HG03095 (cell line): ENCODE measurements around the gene CUX1.

Experiments used
- ATAC-seq: cut with Tn5 transposase; IDR thresholded peaks from one replicate; pipeline ENCODE4 v1.9.1; 2021; ENCODE audit warnings: moderate library complexity; ENCODE audit not compliant: unreplicated experiment

Gene CUX1

DNA sequence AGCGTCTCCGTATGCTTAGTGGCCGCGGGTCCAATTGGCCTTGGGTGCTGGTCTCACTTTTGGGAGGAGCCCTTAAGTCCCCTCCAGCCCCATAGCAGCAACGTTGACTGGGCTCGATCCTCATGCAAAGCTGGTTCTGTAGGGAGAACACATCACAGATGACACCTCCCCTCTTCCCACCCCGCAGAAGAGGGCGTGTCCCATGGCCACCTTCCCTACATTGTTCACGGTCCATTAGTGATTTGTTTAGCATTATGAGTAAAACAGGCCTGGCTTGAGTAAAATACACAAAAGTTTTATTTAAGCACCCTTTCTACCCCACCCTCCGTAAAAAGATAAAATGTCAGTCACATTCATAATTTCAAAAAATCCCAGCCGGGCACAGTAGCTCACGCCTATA lies 380.2 kb downstream of the CUX1 start:
- no peak for ATAC-seq

DNA sequence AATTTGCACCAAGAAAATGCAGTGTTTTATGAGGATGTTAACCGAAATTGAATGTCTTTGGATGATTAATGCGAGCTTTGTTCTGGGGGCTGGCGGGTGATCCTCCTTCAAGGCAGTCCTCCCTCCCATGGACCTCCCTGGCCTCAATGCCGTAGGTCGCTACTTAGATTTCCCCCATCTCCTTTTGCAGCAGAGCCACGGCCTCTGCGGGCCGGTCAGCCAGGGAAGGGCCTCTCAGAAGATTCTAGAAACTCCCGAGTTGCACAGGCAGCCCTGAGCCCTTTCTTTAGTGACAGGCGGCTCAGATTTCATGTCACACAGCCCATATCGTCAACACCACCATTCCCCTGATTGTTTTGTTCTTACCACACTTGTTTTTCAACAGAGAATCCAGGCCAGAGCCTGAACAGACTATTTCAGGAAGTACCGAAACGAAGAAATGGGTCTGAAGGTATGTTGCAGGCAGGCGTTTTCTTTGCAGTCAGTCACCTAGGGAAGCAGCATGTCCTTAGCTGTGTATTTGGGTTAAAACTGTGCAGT lies 381.1 kb downstream of the CUX1 start:
- ATAC-seq, result no peak

DNA sequence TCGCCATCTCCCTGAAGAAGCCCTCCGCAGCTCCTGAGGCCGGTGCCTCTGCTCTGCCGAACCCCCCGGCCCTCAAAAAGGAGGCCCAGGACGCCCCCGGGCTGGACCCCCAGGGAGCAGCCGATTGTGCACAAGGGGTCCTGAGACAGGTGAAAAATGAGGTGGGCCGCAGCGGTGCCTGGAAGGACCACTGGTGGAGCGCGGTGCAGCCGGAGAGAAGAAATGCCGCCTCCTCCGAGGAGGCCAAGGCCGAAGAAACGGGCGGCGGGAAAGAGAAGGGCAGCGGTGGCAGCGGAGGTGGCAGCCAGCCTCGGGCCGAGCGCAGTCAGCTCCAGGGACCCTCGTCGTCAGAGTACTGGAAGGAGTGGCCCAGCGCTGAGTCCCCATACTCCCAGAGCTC lies 384.1 kb downstream of the CUX1 start:
- no peak for ATAC-seq

DNA sequence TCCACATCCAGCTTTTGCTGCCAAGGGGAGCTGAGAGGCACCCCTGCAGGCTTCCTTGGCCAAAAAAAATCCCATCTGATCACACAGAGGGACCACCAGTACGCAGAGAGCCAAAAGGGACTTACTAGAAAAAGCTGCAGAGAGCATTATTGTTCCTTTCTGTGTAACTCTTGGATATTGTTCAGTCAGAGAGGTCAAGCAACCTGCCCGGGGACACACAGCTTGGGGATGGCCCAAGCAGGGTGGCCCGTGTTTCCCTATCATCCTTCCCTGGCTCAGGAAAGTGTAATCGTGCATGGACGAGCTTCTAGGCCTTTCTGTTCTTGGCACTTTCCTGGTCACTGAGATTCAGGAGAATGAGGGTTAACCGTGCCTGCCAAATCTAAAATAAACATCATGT lies 385.1 kb downstream of the CUX1 start:
- ATAC-seq, result no peak

DNA sequence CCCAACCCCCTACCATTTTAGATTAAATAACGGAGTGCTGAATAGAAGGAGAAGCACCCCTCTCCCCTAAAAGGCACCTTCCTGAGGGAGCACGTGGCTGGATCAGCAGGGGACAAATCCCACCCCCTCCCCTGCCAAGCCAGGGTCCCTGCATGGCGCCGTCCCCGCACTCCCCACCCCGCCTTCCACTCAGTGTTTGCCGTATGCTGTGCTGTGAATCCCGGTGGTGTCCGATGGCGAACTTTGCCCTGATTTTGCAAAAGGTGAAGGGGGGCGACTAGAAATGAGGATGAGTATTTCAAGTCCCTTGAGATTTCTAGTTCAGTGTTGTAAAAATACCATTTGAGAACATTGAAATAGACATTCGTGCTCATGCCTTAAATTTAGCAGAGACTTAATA lies 385.8 kb downstream of the CUX1 start:
- ATAC-seq, result no peak

DNA sequence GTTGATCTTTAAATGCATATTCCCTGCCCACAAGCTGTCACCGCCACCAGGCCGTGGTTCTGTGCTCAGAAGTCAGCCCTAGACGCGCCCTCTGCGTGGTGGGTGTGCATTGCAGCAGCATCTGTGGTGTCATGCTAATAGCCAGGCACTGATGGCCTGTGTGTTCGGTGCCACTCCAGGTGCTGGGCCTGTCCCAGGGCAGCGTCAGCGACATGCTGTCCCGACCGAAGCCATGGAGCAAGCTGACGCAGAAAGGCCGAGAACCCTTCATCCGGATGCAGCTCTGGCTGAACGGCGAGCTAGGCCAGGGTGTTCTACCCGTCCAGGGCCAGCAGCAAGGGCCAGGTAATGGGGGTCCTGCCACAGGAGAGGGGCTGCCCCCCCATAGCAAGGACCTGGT lies 386.8 kb downstream of the CUX1 start:
- ATAC-seq, result no peak

DNA sequence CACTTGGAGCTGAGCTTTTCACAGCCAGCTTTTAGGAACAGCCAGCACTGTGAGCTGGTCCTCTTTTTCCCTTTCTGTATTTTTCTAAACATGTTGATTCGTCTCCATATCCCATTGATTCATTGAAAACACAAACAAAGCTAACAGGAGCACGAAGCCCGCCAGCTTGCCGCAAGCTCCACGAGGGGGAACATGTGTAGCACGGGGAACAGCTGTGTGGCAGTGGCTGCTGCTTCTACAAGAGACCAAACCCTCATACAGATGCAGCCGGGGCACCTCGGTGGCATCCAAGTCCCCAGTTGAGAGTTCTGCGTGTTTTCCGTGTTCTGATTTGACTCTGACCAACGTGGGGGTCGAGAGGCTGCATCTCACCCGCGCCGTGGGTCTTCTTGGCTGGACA lies 388.5 kb downstream of the CUX1 start:
- no peak for ATAC-seq

DNA sequence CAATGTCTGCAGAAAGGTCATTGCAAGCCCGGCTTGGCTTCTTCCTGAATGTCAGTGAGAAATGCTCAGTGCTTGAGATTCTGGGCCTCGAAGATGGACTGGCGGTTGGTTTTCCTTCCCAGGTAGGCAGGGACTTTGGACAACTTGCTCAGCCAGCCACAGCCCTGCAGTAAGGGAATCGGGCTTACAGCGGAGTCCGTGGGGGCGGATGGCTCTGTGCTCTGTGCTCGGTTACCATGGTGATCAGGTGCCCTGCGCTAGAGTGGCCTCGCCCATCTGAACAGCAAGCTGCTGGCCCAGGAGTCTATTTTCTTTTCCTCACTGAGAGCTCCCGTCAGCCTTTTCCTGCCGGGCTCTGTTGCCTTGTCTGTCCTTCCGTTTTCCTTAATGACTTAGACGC lies 391.4 kb downstream of the CUX1 start:
- no peak for ATAC-seq

DNA sequence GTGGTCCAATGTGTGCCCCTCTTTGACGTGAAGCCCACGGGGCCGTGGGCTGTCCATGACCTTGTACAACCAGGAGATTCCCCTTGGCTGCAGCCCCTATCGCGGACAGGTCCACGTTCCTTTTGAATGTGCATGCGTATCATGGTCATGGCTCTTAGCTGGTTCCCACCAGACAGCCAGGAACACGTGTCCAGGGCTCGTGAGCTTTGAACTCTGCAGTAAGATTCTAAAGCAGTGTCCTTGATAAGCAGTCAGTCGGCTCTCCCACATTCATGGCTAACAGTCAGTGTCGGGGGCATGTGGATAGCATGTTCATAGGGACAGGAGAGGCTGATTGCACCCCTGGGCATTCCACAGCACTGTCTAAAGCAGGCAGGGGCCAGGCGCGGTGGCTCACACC lies 393.4 kb downstream of the CUX1 start:
- no peak for ATAC-seq

DNA sequence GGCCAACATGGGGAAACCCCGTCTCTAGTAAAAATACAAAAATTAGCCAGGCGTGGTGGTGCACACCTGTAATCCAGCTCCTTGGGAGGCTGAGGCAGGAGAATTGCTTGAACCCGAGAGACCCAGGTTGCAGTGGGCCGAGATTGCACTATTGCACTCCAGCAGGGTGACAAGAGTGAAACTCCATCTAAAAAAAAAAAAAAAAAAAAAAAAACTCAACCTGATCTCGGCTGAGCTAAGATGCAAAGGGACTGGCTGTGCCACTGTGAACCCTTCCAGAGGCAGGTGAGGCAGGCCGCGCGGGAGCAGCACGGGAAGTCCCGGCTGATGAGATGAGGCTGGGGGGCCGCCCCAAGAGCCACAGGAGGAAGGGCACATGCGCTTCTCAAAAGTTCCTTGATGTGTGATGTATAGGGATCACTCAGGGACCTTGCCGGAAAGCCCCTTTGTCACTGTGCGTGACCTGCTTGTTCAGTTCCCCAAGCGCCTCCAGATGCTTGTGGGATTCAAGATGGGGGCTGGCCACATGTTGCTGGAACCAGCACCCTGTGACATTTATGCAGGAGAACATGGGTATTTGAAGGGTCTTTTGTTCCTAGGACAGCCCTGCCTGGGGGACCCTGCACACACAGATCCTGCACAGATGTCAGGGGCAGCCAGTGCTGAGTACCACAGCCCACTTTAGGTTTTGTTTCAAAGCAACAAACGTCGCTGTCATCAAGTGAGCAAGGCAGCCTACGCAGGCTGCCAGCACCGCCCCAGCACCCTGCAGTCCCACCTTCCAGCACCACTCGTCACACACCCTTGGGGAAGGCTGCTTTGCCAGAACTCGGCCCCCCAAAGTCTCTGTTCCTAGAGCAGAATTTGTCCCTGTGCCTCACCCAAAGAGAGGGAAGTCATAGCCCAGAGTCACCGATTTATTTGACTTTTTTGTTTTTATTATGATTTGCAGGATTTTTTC lies 394.4 kb downstream of the CUX1 start:
- peak; percentile 85 for ATAC-seq

DNA sequence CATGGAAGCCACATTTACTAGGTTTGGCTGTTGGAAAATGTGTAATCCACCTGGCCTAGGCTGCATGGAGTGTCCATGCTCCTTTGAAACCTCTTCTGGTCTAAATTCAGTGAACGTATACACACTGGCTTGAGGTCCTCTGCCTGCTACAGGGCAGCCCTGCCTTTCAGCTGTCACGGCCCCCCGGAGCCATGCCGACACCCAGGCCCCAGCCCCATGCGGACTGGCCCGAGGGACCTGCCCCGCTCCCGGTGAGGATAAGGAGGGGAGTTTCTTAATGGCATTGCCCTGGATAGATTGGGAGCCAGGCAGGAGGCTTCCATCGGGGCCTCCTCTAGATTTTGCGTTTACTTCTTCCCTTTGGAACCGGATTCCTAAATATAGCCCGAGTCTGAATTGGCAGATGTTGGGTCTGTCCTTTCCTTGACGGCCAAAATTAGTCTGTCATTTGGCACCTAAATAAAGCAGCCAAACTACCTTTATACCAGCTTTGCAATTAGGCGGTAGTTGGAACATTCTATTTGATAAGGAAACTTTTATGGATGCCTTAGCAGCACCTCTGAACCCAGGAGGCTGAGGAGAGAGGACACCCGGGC lies 397.1 kb downstream of the CUX1 start:
- ATAC-seq, result no peak

DNA sequence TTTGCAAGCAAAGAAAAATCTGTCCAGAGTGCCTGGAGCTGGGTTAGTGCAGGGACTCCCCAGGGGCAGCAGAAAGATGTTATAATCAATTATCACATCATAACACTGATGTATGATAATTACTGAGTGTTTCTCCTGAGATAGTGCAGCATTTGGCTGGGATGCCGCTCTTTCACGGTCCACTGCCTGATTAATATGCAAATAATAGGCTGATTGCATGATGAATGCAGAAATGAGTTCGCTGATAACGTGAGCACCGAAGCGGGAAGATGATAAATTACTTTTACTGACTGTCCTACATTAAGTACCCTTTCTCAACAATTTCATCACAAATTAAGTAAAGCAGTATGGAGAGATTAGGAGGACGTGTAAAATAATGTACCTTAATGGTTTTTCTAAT lies 397.8 kb downstream of the CUX1 start:
- ATAC-seq, result no peak

DNA sequence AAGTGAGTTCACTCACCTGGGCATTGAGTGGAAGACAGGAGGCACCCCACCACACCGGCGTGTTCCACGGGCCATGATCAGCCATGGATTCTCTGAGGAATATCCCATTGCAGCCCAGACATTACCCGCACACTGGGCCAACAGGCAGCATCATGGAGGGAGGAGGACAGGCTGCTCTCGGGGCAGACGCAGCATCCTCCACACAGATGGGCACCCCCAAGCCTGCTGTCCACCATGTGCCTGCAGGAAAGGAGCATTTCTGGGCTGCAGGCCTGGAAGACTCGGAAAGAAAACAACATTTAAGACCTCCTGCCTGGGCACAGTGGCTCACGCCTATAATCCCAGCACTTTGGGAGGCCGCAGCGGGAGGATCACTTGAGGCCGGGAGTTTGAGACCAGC lies 398.3 kb downstream of the CUX1 start:
- no peak for ATAC-seq

DNA sequence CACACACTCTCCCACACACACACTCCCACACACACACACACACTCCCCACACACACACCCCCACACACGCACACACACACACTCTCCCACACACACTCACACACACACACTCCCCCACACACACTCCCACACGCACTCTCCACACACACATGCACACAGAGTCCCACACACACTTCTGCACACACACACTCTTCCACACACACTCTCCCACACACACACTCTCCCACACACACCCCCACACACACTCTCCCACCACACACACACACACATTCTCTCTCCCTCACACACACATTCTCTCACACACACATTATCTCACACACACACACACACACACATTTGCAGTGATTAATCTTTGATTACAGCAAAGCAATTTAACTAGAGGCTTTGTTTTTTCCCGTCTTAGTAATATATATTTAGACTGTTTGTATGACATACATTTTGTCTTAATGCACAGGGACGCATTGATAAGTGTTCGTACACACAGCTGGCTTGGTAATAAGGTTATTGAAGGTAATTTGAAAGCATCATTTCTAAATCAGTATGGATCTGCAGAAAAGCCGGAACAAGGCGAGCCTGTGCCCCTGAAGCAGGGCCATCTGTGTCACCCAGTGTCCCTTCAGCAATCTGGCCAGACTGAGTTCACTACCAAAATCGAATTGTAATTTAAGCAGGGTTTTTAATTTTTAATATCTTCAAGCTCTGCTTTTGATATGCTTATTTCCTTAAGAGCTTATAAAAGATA lies 399.3 kb downstream of the CUX1 start:
- ATAC-seq, result no peak

DNA sequence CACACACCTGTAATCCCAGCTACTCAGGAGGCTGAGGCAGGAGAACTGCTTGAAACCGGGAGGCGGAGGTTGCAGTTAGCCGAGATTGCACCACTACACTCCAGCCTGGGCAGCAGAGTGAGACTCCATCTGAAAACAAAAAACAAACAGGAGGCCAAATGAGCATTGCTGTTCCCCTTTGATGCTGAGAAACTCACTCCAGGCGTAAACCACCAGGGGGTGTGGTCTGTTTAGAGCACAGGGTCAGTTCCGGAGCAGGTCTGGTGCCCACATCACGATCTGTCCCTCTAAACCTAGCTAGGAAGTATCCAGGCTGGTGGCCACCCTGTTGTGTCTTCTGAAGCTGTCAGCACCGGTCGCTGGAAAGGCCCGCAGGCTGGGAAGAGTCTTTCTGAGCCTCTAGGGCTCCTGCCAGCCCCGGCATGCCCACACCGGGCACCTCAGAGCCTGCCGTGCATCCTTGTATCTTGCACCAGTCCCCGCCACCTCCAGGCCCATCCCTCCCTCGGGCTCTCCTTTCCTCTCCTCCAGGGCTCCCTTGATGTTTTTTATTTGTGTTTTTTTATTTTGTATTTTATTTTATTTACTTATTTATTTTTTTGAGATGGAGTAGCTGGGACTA lies 402.9 kb downstream of the CUX1 start:
- ATAC-seq, result no peak

DNA sequence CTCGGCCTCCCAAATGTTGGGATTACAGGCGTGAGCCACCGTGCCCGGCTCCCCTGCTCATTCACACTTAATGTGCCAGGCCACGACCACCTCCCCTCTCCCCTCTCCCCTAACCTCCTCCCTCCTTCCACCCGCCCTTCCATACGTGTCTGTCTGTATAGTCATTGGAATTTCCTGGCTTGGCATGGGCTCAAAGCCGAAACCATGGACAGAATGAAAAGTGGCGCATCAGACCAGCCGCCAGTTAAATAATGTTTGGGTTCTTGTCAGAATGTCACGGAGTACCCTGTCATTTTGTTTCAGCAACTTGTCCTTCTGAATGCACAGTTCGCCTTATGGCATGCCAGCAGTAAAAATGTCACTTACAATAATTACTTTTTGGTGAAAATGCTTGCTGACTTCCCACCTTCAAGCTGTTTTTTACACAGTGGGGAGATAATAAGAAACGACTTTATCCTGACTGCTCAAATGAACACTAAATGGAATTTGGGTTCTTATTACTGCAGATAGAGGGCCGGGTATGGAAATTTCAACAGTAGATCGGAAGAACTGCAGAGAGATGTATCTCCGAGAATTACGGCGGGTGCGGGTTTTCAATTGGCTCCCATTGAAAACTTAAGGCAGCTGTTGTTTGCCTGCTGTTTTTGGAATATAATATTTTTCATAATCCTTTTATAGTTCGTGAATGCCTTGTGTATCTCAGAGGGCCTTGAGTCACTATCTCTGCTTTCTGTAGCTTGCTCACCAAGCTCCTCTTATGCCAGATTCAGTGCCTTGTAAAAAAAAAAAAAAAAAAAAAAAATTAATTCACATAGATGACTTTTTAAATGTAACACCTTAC lies 403.8 kb downstream of the CUX1 start:
- ATAC-seq, result no peak

DNA sequence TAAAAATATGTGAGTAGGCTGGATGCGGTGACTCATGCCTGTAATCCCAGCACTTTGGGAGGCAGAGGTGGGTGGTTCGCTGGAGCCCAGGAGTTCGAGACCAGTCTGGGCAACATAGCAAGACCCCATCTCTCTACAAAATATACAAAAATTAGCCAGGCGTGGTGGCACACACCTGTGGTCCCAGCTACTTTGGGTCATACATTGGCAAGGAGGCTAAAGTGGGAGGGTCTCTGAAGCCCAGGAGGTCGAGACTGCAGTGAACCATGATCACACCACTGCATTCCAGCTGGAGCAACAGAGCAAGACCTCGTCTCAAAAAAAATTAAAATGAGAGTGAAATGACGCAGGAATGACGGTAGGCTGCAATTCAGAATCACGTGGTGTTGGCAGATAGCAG lies 404.5 kb downstream of the CUX1 start:
- no peak for ATAC-seq

DNA sequence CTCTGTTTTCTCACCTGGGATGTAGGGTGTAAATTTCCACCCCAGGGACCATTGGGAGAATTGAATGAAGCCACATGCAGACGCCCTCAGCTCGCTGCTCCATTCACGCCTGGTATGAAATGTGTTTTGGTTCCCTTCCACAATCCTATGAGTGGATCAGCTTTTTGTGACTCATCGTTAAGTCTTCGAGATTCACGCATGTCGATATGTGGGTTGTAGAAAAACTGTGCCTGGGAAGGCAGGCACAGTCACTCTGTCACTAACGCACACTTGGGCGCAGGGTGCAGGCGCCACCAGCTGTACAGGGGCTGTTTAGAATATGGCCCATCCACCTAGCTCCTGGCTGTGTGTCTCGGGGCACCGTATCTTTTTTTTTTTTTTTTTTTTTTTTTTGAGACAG lies 405.0 kb downstream of the CUX1 start:
- ATAC-seq, result no peak

DNA sequence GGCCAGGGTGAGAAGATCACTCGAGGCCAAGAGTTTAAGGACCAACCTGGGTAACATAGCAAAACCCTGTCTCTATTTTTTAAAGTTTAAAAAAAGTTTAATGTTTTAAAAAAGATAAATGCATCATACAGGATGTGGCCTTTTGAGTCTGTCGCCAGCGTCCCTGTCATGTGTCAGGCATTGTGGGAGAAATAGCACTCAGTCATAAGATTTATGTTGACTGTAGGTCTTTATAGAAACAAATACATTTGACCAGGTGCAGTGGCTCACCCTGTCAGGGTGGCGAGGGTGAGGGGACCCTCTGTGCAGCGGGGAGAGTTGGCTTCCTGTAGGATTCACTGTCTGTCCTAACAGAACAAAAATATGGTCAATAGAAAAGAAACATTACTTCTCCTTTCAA lies 405.8 kb downstream of the CUX1 start:
- ATAC-seq, result no peak

DNA sequence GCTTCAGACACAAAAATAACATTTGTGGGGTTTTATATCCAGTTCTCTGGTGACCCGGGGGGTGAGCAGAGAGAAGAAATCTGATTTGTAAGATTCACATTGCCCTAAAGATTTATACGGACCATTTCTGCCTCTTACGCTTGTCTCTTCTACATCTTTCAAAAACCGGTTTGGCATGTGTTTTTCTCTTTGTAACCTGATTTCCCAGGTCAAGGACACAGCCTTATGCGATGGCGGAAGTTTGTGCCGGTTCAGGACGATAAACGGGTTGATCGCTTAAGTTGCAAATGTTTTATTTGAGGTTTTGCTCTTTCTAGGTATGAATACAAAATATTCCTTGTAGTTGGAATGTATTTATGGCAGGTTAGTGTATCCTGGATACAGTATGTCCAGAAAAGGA lies 407.6 kb downstream of the CUX1 start:
- no peak for ATAC-seq
